Dermis microvascular lymphatic vessel endothelial cell (primary cell): Measurements from ENCODE around the gene CREG2. TPM values are rescaled to one million over a fixed set of nuclear protein-coding genes. Genes with fewer than 3 reads are reported as not detected.
"Not testable (repeated sequence)": the region's sequence is repeated elsewhere in the genome, so short reads cannot be mapped to it uniquely, and the experiment has no call there.

Source experiments
- DNase-seq, 2 donors: peaks; one replicate each; pipeline versions ENCODE4 v3.0.0 to v3.0.0-alpha.2; 2010; ENCODE audit warnings: low read depth in 2 of 2
- total RNA-seq: library from RNA; depleted of rRNA; stranded (reverse); fragments of >200 nt; gene quantifications from 2 replicates; pipeline ENCODE4 v1.2.1, GENCODE V29; 2014

Gene CREG2
- total RNA-seq, 1 donor from 2014 or later = 0.39 TPM

- no peak for DNase-seq
Measured at GRCh38 chr2:101374821-101375561, 12.3 kb downstream of the CREG2 start.

- no peak for DNase-seq
Measured at GRCh38 chr2:101372792-101373191, 14.5 kb downstream of the CREG2 start.

GRCh38 chr2:101371636-101372035 lies 15.7 kb downstream of the CREG2 start:
- peak in 1 of 2 donors; percentile 19 for DNase-seq

- no peak for DNase-seq
Measured at GRCh38 chr2:101369100-101369499, 18.2 kb downstream of the CREG2 start.

- no peak for DNase-seq
Measured at GRCh38 chr2:101368376-101368775, 18.9 kb downstream of the CREG2 start.

GRCh38 chr2:101367508-101367907 lies 19.8 kb downstream of the CREG2 start:
- DNase-seq = no peak

- no peak for DNase-seq
Measured at GRCh38 chr2:101364878-101365277, 22.4 kb downstream of the CREG2 start.

GRCh38 chr2:101362777-101363176 lies 24.5 kb downstream of the CREG2 start:
- DNase-seq = no peak

- DNase-seq = no peak
Measured at GRCh38 chr2:101362316-101362715, 25.0 kb downstream of the CREG2 start.

- DNase-seq = no peak
Measured at GRCh38 chr2:101361522-101361921, 25.8 kb downstream of the CREG2 start.

GRCh38 chr2:101361121-101361520 lies 26.2 kb downstream of the CREG2 start:
- DNase-seq = no peak

- no peak for DNase-seq
Measured at GRCh38 chr2:101360232-101360631, 27.1 kb downstream of the CREG2 start.

- no peak for DNase-seq
Measured at GRCh38 chr2:101359410-101359954, 27.8 kb downstream of the CREG2 start.

GRCh38 chr2:101357376-101357775 lies 29.9 kb downstream of the CREG2 start:
- no peak for DNase-seq

- DNase-seq = no peak
Measured at GRCh38 chr2:101356521-101356920, 30.8 kb downstream of the CREG2 start.

- no peak for DNase-seq
Measured at GRCh38 chr2:101356055-101356454, 31.2 kb downstream of the CREG2 start.

- DNase-seq = no peak
Measured at GRCh38 chr2:101355401-101356054, 31.8 kb downstream of the CREG2 start.

- DNase-seq = no peak
Measured at GRCh38 chr2:101354420-101355311, 32.6 kb downstream of the CREG2 start.

GRCh38 chr2:101352631-101353030 lies 34.7 kb downstream of the CREG2 start:
- DNase-seq = not testable (repeated sequence)

GRCh38 chr2:101351207-101351606 lies 36.1 kb downstream of the CREG2 start:
- no peak for DNase-seq

GRCh38 chr2:101349893-101350662 lies 37.2 kb downstream of the CREG2 start:
- DNase-seq = peak in 1 of 2 donors; percentile 52
